LoVo (cell line): ENCODE measurements around the gene FAM204A.

Experiments used
- DNase-seq: peaks from one replicate; pipeline ENCODE4 v3.0.0-alpha.2; 2016; ENCODE audit warnings: low spot score

The FAM204A gene

DNA sequence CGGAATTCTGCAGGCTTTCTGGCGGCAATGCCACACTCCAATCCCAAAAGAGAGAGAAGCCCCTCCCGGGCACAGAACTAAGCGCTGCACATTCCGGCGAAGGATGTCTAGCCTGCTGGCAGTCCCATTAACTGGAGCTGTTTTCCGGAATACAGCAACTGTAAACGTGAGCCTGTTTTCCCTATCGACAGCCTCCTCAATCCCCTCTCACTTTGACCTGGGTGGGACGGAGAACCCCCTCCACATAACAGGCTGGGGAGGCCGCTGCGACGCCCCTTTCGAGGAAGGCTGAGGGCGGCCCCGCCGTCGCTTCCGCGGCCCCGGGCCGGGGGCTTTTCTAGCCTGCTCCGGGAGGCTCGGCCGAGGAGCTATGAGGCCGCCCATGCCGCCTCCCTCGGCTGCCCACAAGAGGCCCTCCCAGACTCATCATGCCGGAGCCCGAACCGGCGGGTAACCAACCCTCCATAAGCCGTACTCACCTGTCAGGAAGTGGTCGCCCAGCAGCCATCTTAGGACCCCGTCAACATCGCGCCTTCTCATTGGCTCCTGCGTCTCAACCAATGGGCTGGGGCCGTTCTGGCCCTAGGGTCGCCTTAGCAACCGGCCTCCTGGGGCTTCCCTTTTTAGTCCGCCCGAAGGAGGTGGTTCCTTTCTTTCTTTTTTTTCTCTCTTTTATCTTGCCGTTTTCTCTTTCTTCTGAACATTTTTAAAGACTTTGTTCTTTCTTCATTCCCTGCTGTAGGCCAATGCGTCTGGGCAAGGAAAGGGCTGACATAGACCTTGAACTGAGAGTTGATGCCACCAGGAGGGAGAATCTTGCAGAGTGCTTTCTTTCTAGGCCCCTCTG lies at the start of gene FAM204A:
TSS of gene FAM204A (minus strand) at position 534 of the 847 bp plus-strand sequence. CDS start 5,909 bp downstream, outside the sequence.
- peak; percentile 92 for DNase-seq

DNA sequence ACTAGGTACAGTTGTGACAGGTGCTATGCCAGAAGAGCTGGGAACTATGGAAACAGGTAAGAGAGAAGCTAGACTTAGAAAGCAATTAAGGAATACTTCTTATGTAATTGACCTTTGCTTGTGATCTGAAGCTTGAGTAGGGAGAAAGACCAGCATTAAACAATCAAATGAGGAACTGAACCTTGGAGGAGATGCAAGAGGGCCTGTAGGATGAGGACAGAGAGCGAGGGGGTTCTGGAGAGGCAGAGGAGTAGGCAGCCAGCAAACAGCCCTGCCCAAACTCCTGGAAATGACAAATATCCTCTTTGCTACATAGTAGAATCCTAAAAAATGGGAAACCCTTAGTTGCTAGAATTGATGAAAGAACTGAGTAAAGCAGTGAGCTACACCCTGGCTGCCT lies 41.6 kb upstream of the FAM204A start:
- no peak for DNase-seq

DNA sequence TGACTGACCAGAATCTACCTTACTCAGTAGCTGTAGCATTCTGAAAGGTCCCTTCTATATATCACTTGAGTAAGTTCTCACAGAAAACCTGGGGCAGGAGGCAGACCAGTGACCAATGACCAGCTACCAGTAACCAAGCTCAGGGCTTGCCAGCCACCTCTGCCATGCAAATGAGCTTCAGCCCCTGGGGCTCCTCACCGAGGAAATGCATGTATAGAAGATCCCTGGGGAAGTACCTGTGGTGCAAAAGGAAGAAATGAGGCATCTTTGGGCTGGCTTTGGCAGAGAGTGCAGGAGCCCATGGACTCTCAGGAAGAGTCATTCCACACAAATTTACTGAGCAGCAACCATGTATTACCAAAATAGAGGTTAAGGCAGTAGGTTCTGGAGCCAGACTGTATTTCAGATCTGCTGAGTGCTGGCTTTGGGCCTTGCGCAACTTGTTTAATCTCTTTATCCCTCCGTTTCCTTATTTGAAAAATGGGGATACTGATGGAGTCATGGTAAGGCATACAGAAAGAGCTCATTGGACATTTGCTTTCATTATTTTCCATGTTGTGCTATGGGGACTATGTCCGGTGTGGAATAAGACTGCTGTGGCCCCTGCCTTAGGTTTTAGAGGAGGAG lies 41.1 kb upstream of the FAM204A start:
- DNase-seq = no peak

DNA sequence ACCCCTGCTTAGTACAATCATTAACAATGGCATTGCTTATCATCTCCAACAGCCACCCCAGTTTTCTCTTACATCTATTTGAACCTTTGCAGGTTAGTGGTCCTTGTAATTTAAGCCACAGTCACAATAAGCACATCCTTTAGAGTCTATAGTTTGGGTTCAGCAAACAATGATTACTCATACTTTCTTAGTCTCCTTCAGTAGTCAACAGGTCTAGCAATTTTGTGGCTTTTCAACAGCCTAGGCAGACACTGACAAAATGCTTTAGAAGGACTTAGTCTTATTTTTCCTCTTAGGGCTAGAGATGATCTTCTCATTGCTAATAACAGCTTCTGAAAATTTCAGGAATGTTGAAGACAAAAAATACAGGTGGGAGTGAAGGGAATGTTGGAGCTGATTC lies 32.3 kb upstream of the FAM204A start:
- DNase-seq = no peak

DNA sequence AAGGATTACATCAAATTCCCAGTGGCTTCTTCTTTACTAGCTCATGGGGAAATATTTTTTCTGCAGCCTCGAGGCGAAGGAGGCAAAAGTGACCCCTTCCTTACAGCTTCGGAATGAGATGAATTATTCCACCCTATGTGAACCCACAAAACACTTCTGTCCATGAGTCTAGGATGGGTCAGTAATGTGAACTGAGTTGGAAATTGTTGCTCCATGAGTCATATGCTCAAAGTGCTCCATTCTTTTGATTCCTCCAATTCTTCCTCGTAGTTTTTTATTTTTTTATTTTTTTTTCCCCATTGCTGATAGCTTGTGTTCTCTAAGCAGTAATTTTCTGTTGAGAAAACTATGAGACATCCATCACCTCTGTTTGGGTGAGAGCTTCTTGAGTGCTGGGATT lies 31.7 kb upstream of the FAM204A start:
- peak; percentile 9 for DNase-seq

- no peak for DNase-seq
Measured at GRCh38 chr10:118370499-118370898, 28.4 kb upstream of the FAM204A start.

DNA sequence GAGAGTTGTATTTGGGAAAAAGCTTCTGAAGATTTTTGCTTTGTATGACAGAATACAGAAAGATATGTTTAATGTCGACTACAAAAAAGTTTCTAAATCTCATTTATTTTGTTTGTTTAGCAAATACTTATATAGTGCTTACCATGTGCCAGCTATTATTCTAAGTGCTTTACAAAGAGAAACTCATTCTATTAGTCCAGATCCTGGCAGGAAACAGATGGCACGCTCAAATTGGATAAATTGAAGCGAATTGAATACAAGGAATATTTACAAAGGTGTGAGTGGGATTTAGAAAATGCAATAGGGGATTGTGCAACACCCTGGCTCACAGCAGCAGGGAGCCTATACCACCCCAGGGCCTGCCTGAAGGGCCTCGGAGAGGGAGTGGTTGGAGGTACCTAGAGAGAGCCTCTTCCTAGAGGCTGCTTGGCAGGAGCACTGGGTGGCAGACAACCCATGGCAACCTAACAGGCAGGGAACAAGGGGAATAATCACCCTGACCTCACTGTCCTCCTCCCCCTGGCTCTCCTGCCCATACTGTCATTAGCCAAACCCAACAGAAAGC lies 27.6 kb upstream of the FAM204A start:
- no peak for DNase-seq

GRCh38 chr10:118365702-118366101 lies 23.6 kb upstream of the FAM204A start:
- no peak for DNase-seq

DNA sequence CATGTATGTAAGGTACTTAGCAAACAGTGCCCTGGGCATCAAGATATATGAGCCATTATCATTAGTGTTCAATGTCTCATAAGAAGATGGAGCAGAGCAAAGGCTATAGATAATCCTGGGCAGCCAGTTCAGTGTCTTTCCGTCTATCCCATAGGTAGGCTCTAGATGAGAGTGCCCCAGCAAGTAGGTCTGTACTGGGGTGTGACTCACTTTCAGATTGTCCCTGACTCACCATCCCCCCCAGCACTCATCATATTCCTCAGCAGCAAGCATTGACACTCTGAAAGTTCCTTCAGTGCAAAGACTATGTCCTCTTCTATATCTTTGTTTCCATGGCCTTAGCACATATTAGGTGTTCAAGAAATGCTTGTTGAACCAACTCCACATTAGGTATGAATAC lies 20.0 kb upstream of the FAM204A start:
- DNase-seq = no peak

- DNase-seq = no peak
Measured at GRCh38 chr10:118358327-118358726, 16.2 kb upstream of the FAM204A start.

DNA sequence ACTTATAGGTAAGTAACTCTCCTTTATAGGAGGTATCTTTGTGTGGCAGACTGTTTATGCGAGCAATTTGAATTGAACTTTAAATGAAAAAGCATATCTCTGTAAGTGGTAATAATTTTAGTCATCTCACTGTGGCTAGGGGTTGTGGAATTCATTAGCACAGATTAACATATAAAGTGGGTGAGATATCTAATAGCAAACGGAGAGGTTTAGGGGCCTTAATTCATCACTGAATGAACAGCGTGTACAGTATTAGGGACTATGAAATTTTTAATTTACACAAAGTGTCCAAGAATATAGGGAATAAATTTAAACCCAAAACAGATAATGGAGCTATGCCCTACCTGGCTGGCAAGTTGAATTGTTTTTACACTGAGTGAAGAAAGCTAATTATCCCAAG lies 15.7 kb upstream of the FAM204A start:
- DNase-seq = no peak

DNA sequence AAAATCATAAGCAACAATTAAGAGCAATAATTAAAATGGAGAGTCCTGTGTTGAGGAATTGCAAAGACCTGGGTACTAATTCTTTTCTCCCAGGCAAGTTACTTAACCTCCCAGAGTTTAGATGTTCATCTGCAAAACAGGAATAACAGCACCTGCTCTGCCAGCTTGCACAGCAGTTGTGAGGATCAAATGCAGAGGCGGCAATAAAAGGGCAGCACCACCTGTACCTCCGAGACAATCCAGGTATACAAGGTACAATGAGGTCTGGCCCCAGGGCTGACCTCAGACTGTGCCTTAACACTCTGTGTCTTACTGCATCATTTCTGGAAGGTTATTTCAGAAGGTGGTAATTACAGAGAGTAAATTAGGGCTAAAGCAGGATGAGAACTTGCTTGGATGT lies 14.5 kb upstream of the FAM204A start:
- DNase-seq = no peak

DNA sequence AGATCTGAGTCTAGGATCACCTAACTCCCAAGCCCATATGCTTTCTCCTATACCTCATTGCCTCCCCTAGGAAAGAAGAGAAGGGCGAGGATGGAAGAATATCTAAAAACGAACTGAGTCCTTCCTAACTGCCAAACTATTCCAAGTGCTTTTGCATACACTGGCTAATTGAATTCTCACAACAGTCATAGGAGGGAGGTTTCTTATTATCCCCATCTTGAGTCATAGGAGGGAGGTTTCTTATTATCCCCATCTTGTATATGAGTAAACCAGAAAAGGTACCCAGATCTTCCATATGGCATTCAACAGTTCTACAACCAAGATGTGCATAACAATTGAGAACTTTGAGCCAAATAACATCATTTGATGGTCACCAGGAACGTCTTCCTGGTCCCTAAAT lies 13.1 kb upstream of the FAM204A start:
- no peak for DNase-seq

DNA sequence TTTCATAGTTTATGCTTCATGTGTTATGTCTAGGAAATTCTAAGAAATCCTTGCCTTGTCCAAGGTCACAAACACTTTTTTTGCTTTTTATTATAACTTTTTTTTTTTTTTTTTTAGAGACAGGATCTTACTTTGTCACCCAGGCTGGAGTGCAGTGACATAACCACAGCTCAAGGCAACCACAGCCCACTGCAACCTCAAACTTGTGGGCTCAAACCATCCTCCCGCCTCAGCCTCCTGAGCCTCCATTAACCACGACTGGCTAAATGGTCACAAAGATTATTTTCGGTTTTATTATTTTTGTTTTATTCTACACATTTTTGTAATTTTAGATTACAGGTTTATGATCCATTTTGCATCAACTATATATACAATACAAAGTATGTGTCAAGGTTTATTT lies 7.1 kb upstream of the FAM204A start:
- DNase-seq = no peak

DNA sequence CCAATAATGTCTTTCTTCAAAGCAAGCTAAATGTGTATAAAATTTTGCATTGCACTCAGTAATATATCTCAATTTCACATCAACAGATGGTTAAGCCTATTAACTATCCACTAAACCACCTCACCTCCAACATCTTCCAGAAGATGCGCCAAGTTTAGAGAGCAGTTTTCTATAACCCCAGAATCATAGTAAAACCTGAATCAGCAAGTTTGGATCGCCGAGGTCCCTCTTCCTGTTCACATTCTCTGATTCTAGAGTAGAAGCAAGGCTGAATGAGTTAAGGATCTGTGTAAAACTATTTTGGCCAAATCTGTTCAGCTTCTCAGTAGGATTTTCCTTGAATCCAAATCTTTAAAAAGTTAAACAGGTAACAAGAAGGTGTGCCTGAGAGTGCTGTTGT lies 1.4 kb upstream of the FAM204A start:
- no peak for DNase-seq

- DNase-seq = no peak
Measured at GRCh38 chr10:118343115-118343514, 991 bp upstream of the FAM204A start.

DNA sequence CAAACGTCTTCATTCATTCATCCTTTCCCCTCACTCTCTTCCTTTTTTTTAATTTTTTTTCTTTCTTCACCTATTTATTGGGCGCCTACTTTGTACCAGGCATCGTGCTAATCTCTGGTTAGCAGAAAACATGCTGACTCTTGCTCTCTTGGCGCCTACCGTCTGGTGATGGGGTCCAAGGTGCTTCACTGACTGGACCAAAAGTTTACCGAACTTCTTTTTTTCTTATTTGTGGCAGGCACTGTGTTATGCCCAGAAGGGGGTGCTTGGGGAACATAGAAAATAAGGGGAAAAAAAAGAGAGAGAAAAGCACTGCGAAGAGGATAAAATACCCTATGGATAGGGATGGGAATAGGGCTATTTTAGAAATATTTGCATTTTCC lies 505 bp upstream of the FAM204A start:
- DNase-seq = no peak

DNA sequence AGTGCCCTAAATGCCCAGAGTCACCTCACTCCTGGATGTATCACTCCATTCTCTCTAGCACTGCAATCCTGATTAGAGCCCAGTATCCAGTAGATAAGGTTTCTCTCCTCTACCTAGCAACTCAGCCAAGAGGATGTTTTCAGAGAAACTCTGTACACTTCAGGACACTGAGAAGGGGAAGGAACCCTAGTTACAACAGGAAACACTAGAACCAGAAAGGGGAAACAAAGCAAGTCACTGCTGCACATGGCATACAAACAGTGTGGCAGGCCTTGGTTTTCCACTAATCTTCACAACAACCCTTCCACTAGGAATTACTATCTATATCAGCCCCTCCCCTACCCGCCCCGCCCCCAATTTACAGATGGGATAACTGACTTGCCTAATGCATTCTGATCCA lies 1.6 kb downstream of the FAM204A start:
- DNase-seq = no peak

GRCh38 chr10:118339111-118339510 lies 3.0 kb downstream of the FAM204A start:
- DNase-seq = no peak

- no peak for DNase-seq
Measured at GRCh38 chr10:118337356-118337755, 4.8 kb downstream of the FAM204A start.

DNA sequence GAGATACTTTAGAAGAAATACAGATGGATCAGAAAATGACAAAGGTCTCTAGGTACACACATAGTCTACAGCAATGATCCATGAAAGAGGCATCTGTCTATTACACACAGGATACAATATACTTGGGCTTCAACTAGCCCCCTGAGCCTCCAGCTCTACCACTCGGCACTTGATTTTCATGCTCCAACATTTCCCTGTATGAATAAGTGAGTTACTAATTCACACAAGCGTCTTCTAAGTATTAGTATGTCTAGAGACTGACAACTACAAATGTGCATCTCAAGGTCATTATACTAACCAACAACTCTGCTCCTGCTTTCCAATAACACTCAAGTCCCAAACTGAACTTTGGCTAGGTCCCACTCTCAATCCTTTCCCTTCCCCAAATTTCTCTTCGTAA lies 8.3 kb downstream of the FAM204A start:
- no peak for DNase-seq

DNA sequence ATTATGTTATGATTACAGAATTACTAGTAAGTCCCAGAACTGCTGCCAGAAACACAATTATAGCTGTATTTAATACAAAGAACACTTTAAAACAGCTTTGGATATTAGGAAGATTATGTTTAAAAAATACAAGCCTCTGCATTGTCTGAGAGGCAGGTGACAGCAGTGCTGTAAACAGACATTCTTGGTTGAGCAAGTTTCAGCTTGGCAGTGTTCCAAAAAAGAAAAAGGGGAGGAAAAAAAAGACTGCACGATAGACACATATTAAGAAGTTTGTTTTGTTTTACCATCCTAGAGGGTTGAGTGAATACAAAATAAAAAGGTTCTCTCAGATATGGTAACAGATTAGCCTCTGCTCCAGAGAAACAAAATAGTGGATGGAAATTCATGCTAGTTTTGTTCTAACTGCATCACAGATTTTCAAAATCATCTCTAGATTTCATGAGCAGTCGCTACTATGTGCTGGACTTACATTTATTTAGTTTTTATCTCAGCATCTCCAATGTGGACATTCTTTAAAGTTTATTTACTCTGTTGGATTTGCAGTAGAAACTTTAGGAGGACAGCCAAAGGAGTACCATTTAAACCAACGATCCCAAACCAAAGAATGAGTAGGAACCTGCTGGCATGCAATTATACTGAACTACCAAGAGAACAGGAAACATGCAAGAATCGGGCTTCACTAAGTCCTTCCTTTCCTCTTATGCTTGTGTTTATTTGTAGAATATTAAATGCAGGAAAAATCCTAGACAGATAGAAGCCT lies 9.0 kb downstream of the FAM204A start:
- DNase-seq = no peak

DNA sequence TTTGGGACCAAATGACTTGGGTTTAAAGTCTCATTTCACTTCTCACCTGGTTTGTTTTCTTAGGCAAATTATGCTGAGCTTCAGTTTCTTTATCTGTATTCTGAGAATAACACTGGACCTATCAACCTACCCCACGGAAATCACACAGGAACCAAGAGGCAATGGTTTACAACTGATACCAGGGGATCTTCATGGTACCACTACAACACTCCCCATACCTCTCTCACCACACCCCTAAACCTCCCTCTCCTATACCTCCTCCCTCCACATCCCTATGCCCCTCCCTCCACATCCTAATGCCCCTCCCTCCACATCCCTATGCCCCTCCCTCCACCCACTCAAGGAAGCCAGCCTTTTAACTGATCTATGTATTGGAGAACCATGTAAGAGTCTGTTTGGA lies 9.9 kb downstream of the FAM204A start:
- no peak for DNase-seq
